Measurements from ENCODE around the gene FAM20A.

Gene FAM20A

GRCh38 chr17:68600931-68601564 lies at the start of gene FAM20A:
TSS of gene FAM20A (minus strand) at chr17:68601367. CDS start at chr17:68600666, 701 bp downstream.
- peak; percentile 36 to 41 for DNase-seq

GRCh38 chr17:68649324-68649723 lies 48.2 kb upstream of the FAM20A start:
- DNase-seq: no peak

GRCh38 chr17:68646626-68647526 lies 45.7 kb upstream of the FAM20A start:
- DNase-seq: no peak

- no peak for DNase-seq
Observed at GRCh38 chr17:68642118-68642412, 40.9 kb upstream of the FAM20A start.

- DNase-seq: no peak
Observed at GRCh38 chr17:68641276-68642117, 40.3 kb upstream of the FAM20A start.

GRCh38 chr17:68640242-68640989 lies 39.2 kb upstream of the FAM20A start:
- no peak for DNase-seq

- DNase-seq: no peak
Observed at GRCh38 chr17:68634345-68634876, 33.2 kb upstream of the FAM20A start.

- DNase-seq: no peak
Observed at GRCh38 chr17:68628576-68628957, 27.4 kb upstream of the FAM20A start.

GRCh38 chr17:68627956-68628575 lies 26.9 kb upstream of the FAM20A start:
- DNase-seq: peak in 1 of 2 donors; percentile 35

- DNase-seq: no peak
Observed at GRCh38 chr17:68624381-68624780, 23.2 kb upstream of the FAM20A start.

- no peak for DNase-seq
Observed at GRCh38 chr17:68623811-68624210, 22.6 kb upstream of the FAM20A start.

- DNase-seq: no peak
Observed at GRCh38 chr17:68622423-68622822, 21.3 kb upstream of the FAM20A start.

- no peak for DNase-seq
Observed at GRCh38 chr17:68621065-68621464, 19.9 kb upstream of the FAM20A start.

- DNase-seq: no peak
Observed at GRCh38 chr17:68616334-68616733, 15.2 kb upstream of the FAM20A start.

- DNase-seq: no peak
Observed at GRCh38 chr17:68614718-68615117, 13.6 kb upstream of the FAM20A start.

- DNase-seq: peak; percentile 66 to 98
Observed at GRCh38 chr17:68613739-68614298, 12.7 kb upstream of the FAM20A start.

- DNase-seq: no peak
Observed at GRCh38 chr17:68612923-68613292, 11.7 kb upstream of the FAM20A start.

GRCh38 chr17:68612209-68612922 lies 11.2 kb upstream of the FAM20A start:
- DNase-seq: peak; percentile 20 to 28

GRCh38 chr17:68611353-68612208 lies 10.4 kb upstream of the FAM20A start:
- no peak for DNase-seq

GRCh38 chr17:68610554-68610953 lies 9.4 kb upstream of the FAM20A start:
- DNase-seq: no peak

Measured in inflammatory macrophage treated with lipopolysaccharide for 1 hour (primary cell).